SK-N-MC (cell line): ENCODE measurements around the gene PRG2.

Experiments used
- DNase-seq: peaks from one replicate; pipeline ENCODE4 v3.0.0-alpha.2; 2011; ENCODE audit warnings: low read depth, low spot score
- H3K27ac ChIP-seq: fragments of 200-600 bp; sonication (generic); 2 replicates; pipeline ENCODE4 v1.5.1; 2016; ENCODE audit warnings: mixed run types
- H3K36me3 ChIP-seq: fragments of 200-600 bp; sonication (generic); 2 replicates; pipeline ENCODE4 v1.6.1; 2017; ENCODE audit warnings: antibody characterized with exemption, low read length, mixed read lengths; ENCODE audit not compliant: insufficient read depth
- H3K4me3 ChIP-seq: fragments of 200-600 bp; sonication (generic); 2 replicates; pipeline ENCODE4 v1.5.1; 2016
- H3K9ac ChIP-seq: fragments of 200-600 bp; sonication (generic); 2 replicates; pipeline ENCODE4 v1.8.0; 2017; ENCODE audit warnings: mixed run types, mixed read lengths; ENCODE audit not compliant: insufficient read length
- H3K9me3 ChIP-seq: fragments of 200-600 bp; sonication (generic); 2 replicates; pipeline ENCODE4 v1.6.1; 2017; ENCODE audit warnings: low read depth, mild to moderate bottlenecking, antibody characterized with exemption, low read length, moderate library complexity, mixed read lengths
- EZH2 ChIP-seq: fragments of 200-600 bp; sonication (generic); IDR thresholded peaks from one replicate; pipeline ENCODE4 v1.6.1; 2017; ENCODE audit warnings: antibody characterized with exemption
- FOXP2 ChIP-seq: optimal IDR thresholded peaks from 2 replicates; pipeline ENCODE3; 2011; ENCODE audit warnings: mild to moderate bottlenecking, moderate library complexity; ENCODE audit not compliant: insufficient read depth; ENCODE audit errors: extremely low read length, control extremely low read depth
- POLR2AphosphoS5 ChIP-seq: IDR thresholded peaks from 2 replicates; pipeline ENCODE4 v1.6.1; 2012; ENCODE audit warnings: mild to moderate bottlenecking, low read depth, low read length, borderline replicate concordance

The PRG2 gene

DNA sequence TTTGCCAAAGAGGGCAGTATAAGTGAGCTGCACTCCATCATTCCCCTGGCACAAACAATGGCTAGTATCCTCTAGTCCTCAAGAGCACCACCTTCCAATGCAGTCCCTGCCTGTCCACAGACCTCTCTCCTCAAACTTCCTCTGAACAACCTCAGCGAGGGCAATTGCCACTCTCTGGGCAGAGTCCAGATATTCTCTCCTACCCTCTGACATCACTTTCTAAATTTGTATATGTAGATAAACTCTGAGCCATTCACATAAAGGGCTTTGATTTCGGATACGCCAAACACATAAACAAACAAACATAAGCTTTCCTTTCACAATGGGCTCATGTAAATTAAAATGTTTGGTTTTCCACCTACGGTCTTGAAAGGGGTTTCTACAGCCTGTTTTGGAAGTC is 39.5 kb upstream of the PRG2 start:
- TF ChIP-seq FOXP2 (no peak), EZH2 (no peak), POLR2AphosphoS5 (no peak)
- H3K27ac ChIP-seq = no peak overlapping the region
- no peak for DNase-seq
- no peaks in the 10 kb centered on the region for H3K9me3 ChIP-seq
- H3K36me3 ChIP-seq = no peaks in the 10 kb centered on the region
- H3K4me3 ChIP-seq = no peak overlapping the region
- no peak overlapping the region for H3K9ac ChIP-seq

DNA sequence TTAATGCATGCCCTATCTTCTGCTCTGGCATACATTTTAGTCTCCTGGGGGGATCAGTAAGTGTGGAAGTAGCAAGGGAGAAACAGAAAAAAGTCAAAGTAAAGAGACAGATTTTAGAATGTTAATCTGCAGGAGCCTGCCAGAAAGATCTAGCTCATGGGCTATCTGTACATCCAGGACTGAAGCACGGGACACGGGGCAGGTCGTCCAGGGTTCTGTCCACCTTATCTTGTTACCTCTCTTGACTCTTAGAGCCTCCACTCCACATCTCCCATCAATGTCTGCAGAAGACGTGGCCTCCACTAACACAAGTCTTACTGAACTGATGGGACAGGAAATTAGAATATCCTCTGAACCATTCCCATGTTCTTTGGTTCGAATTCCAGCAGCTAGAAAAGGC is 38.2 kb upstream of the PRG2 start:
- H3K36me3 ChIP-seq = no peaks in the 10 kb centered on the region
- no peak overlapping the region for H3K4me3 ChIP-seq
- no peak overlapping the region for H3K27ac ChIP-seq
- TF ChIP-seq POLR2AphosphoS5 = no peak
- no peak for TF ChIP-seq EZH2
- TF ChIP-seq FOXP2 = no peak
- no peaks in the 10 kb centered on the region for H3K9me3 ChIP-seq
- H3K9ac ChIP-seq = no peak overlapping the region
- no peak for DNase-seq

DNA sequence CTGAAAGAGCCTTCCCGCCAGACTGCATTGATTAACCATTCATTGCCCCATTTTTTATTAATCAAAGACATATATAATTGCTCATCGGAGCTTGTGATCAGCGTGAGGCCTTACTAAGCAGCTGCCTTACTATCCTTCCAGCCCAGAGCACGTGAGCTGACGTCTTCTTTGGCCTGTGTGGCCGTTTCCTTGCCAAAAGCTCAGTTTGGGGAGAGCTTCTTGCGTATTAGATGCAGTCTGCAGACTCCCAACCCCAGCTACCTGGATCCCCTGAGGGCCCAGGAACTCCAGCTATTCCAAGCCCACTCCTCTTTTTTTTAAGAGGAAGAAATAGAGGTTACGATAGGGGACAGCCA is 37.3 kb upstream of the PRG2 start:
- TF ChIP-seq FOXP2 (no peak), POLR2AphosphoS5 (no peak)
- H3K36me3 ChIP-seq = no peaks in the 10 kb centered on the region
- no peaks in the 10 kb centered on the region for H3K9me3 ChIP-seq
- H3K4me3 ChIP-seq = no peak overlapping the region
- no peak overlapping the region for H3K27ac ChIP-seq
- DNase-seq = no peak
- no peak overlapping the region for H3K9ac ChIP-seq

DNA sequence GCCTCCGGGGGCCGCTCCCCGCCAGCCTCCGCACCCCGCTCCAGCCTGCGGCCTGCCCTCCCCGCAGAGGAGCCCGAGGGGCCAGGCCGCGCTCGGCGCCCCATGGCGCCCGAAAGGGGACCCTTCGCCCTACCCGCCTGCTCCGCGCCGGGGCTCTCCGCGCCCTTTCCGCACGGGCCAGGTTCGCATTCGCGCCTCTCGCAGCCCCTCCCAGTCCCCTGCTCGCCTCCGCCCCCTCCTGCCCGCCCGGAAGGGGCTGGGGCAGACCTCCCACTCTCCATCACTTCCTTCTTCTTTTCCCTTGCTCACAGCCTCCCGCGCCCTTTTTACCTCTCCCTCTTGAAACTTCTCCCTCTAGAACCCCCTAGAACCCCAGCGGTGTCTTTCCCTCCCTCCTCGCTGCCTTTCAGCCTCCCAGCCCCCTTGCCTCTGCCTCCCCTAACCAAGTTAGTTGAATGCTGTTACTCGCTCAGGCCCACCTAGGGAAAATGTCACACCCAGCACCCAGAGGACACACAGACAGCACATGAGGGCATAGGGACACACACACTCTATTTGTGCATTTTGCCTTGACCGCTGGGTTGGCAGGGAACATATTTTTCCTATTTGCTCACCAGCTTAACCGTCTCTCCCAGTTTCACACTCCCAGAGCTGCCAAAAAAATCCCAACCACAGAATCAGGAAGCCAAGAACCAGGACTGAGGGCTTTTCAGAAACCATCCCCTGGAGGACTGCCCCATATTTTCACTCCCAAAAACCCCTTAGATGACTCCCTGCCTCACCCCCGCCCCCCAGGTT is 36.7 kb upstream of the PRG2 start, which contains the start of gene SLC43A3:
SLC43A3 (minus strand) TSS at position 193 of the 798 bp plus-strand sequence. CDS start 949 bp downstream, outside the sequence.
- Histone ChIP-seq H3K4me3 (peak within 1 kb of the TSS; percentile 36; the same call in 1 of the 2 replicates), H3K9ac (no peak within 1 kb of the TSS), H3K27ac (no peak within 1 kb of the TSS), H3K9me3 (no peaks in the 10 kb centered on the region), H3K36me3 (no peaks in the 10 kb centered on the region)
- no peak for DNase-seq
- TF ChIP-seq POLR2AphosphoS5 (0 out of 2 replicates have a peak, but pooled peaks have one; percentile 18), FOXP2 (no peak)

DNA sequence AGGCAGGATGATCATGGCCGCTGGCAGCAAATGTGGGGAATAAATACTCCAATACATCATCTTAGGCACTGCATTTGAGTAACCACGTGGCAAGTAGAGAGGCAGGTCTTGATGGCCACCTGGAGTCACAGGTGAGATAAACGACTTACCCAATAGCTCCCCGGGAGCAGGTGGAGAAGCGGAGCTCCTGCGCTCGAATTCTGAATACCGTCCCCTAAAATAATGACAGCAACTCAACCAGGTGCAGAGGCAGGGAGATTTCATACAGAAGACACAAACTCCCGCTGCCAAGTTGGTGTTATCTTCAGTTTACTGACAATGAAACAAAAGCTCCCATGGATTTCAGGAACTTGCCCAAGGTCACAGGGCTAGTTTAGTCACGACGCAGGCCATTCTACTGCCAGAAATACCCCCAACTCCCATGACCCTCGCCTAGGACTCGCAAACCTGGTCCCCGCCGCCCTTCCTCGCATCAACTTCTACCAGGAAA is 36.0 kb upstream of the PRG2 start:
- no peak overlapping the region for H3K9ac ChIP-seq
- DNase-seq = no peak

DNA sequence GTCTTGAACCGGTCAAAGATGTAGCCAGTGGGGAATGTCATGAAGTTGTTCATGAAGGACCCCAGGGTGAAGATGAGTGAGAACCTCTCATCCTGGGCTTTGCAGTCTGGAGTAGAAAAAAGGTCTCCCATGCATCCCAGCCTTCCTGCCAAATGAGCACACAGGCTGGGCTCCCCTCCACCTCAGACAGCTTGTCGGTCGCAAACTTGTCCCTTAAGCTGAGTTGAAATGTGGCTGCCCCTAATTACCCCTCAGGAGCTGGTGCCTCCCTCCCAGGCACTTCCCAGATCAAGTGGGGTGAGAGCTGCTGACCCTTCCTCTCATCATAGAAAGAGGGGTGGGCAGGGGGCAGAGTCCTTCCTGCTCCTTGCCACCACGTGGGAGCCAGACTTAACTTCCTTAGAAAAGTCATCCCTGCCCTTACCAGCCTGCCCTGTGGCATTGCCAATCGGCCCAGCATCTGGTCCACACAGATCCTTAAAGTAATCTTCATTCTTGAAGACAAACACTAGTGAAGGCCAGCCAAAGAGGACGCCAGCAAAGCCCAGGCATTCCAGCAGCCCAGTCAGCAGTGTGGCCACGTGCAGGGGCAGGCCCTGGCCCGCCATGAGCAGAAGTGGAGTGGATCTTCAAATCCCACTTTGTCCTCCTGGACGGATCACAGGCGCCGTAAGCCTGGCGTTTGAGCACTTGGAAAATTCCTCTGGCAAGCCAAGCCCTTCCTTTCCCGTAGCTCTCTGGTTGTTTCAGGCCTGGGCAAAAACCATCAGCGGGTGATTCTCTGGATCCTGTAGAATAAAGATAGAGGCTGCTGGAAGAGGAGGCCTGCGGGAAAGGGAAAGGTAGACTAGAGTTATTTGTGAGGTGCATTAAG is 35.4 kb upstream of the PRG2 start:
- H3K27ac ChIP-seq = no peak overlapping the region
- H3K36me3 ChIP-seq = no peaks in the 10 kb centered on the region
- no peak overlapping the region for H3K9ac ChIP-seq
- peak overlapping the region; percentile 31; the same call in 1 of the 2 replicates for H3K4me3 ChIP-seq
- TF ChIP-seq FOXP2 = no peak
- no peak for TF ChIP-seq EZH2
- no peak for TF ChIP-seq POLR2AphosphoS5
- no peak for DNase-seq
- no peaks in the 10 kb centered on the region for H3K9me3 ChIP-seq

More for the DNA sequence above, 36.0 kb upstream of the PRG2 start:
- peak overlapping the region; percentile 36; the same call in 1 of the 2 replicates for H3K4me3 ChIP-seq
- TF ChIP-seq EZH2 (no peak), POLR2AphosphoS5 (no peak), FOXP2 (no peak)
- H3K27ac ChIP-seq = no peak overlapping the region
- no peaks in the 10 kb centered on the region for H3K9me3 ChIP-seq
- H3K36me3 ChIP-seq = no peaks in the 10 kb centered on the region

DNA sequence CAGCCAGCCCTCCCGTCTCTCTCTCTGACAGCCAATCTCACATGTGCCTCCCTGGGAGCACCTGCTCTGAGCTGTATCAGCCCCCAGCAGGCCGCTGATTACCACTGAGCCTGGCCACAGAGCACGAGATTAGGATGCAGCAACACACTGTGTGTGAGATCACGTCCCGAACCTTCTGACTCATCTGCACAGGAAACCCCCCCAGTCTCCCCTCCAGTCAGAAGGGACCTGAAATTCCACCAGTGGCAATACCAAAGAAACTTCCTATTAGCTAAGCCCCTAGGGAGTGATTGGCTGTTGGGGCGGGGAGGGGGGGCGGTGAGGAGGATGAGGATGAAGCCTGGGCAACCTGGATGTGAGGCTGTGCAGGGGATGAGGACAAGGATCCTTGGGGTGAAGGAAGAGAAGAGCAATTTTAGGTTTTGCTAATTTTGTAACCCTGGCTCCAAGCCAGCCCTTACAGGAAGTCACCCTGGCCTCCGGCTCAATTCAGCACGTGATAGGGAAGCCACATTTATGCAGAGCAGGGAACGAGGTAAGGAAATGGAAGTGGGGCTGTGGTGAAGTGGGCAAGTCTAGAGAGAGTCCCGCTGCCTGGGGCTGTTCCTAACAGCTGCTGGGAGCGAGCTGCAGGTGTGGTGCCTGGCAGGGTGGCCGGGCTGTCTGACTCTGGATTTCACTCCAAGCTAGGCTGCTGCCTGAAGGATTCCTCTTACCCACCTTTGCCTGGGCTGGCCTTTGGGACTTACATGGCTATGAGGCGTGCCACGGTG is 34.5 kb upstream of the PRG2 start:
- DNase-seq = peak; percentile 89
- TF ChIP-seq FOXP2 = peak; percentile 17
- peak; percentile 55; the same call in 1 of the 2 replicates for TF ChIP-seq POLR2AphosphoS5
- TF ChIP-seq EZH2 = no peak
- H3K27ac ChIP-seq = no peak overlapping the region
- H3K36me3 ChIP-seq = no peaks in the 10 kb centered on the region
- no peak overlapping the region for H3K9ac ChIP-seq
- no peaks in the 10 kb centered on the region for H3K9me3 ChIP-seq
- peak overlapping the region; percentile 31; the same call in 1 of the 2 replicates for H3K4me3 ChIP-seq

DNA sequence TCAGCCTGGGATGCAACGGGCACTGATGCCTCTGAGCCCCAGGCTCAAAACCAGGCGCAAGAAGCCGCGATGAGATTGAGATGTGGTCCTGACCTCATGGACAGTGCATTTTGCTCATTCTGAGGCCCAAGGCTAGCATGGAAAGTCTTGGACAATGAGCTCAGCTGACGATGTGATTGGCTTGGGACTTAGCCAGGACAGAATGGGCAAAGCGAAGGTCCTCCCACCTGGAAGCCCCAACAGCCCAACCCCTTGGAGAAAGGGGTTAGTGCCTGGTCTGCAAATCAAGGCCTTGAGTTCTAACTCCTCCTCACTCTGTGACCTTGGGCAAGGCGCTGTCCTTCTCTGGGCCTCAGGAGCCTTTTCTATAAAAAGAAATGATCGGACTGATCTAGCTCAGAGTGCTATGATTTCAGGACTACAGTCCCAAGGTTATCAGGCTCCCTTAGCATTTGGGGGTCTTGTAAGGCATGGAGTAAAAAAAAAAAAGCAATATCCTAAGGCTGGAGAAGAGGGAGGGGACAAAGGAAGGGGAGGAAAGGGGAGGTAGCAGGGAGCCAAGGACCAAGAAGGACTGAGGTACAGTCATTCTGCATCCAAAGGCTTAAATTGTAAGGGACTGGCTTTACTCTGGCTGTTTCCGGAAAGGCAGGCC is 33.8 kb upstream of the PRG2 start:
- no peak for DNase-seq
- Histone ChIP-seq H3K9me3 (no peaks in the 10 kb centered on the region), H3K27ac (no peak overlapping the region), H3K9ac (no peak overlapping the region), H3K36me3 (no peaks in the 10 kb centered on the region), H3K4me3 (0 out of 2 replicates have a peak overlapping the region, but pooled peaks have one; percentile 31)
- TF ChIP-seq FOXP2 = no peak
- no peak for TF ChIP-seq POLR2AphosphoS5
- TF ChIP-seq EZH2 = no peak
